Ureter (tissue), 1 donor: Measurements from ENCODE around the gene EMX2. TPM values are rescaled to one million over a fixed set of nuclear protein-coding genes. Genes with fewer than 3 reads are reported as not detected.
"Not testable (repeated sequence)": the region's sequence is repeated elsewhere in the genome, so short reads cannot be mapped to it uniquely, and the experiment has no call there.

Source experiments
- DNase-seq: peaks from one replicate; pipeline ENCODE4 v3.0.0-alpha.2; 2020; ENCODE audit warnings: low spot score
- total RNA-seq: library from RNA; stranded (reverse); gene quantifications from one replicate; pipeline ENCODE4 v1.2.4, GENCODE V29; 2023
- donor health status: DM: yes; HTN: yes; CAD: no.

The EMX2 gene
- total RNA-seq, 1 donor from 2014 or later = 46.1 TPM

DNA sequence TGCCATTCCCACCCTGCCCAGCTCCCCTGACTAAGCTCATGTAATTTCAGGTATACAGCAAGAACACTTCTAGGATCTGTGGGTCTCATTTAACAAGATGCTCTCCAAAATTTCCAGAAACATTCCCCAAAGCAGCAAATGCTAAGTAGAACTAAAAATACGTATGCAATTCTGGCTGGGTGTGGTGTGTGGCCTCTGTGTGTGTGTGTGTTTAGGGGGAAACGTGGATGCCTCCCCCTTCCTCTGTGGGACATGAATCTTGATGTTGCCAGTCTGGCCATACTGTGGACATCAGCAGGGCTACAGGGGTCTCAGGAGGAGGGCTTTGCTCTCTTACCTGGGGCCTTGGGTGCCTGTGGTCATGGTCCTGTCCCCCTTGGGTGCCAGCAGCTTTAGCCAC lies 18.4 kb downstream of the EMX2 start:
- DNase-seq = no peak

DNA sequence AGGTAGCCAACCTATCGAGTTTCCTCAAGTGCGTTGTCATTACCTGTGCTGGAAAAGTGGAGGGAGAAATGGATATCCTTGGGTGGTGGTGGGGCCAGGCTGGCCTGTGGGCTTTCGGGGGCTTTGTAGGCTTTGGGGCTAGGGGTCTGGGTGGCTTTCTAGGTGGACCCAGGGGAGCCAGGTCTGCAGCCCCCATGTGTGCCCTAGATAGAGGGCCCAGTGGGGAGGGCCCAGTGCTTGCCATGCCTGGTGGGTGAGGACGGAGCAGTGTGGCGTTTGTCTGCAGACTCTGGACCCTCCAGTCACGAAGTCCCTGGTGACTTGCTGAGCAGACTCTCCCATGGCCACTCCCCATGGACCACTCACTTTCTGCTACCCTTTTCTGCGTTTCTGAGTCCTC lies 19.7 kb downstream of the EMX2 start:
- DNase-seq = no peak

DNA sequence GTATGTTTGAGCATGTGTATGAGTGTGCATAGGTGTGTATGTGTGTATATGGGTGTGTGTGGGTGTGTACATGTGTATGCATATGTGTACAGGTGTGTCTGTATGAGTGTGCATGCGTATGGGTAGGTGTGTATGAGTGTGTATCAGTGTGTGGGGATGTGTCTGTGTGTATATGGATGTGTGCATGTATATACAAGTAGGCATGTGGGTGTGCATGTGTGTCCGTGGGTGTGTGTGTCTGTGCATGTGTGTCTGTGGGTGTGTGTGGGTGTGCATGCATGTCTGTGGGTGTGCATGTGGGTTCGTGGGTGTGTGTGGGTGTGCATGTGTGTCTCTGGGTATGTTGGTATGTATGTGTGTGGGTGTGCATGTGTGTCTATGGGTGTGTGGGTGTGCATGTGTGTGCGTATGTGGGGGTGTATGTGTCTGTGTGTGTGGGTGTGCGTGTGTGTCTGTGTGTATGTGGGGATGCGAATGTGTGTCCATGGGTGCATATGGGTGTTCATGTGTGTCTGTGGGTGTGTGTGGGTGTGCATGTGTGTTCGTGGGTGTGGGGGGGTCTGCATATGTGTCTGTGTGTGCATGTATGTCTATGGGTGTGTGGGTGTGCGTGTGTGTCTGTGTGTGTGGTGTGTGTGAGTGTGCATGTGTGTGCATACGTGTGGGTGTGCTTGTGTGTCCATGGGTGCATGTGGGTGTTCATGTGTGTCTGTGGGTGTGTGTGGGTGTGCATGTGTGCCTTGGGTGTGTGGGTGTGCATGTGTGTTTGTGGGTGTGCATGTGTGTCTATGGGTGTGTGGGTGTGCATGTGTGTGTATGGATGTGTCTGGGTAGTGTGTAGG lies 20.6 kb downstream of the EMX2 start:
- DNase-seq = no peak

DNA sequence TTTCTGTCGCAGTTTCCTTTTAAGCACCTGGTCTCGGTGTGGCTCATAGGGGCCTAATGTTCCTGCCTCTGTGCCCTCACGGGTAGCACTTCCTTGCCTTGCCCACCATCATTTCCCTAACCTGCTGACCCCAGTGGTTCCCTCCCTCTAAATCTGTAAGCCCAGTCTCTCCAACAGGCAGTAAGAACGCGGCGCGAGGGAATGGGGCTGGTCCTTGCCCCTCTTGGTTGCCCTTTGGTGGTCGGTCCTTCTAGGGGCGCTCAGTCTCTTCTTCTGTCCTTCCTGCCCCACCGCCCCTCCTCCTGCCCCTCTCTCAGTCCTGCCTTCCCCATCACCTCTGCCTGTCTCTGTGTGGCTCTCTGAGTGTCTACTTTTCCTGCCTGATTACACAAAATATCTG lies 21.2 kb downstream of the EMX2 start:
- DNase-seq = no peak

DNA sequence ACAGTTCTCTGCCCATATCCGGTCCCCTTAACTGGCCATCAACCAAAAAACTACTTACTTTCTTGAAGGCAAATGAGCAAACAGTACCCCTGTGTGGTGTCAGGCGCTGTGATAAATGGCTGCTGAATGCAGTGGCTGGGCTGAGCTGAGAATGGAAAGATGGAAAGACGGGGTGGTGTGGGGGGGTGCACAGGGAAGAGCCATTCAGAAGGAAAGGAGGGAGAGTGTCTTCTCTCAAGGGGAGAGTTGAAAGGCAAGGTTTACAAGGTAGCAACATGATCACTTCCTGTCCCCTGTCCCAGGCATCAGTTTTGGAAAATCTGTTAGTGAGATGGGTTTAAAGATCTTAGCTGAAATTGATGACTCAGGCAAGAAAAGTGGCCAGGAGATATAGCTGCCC lies 22.5 kb downstream of the EMX2 start:
- no peak for DNase-seq

DNA sequence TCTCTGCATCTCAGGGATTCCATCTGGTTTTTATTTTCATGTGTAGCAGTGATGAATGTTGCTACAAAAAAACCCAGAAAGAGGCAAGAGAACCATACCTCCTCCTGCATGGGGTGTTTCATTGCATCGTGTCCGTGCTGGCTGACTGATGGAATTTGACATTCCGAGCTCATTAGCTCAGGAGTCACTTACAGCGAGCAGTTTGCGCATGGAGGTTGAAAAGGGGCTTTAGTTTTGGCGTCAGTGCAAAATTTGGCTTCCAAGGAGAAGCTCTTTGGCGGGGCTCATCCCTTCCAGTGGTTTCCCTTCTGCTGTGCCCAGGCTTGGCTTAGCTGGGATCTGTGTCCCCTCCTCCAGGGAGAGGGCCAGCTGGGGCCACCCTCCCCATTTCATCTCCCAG lies 25.8 kb downstream of the EMX2 start:
- no peak for DNase-seq

DNA sequence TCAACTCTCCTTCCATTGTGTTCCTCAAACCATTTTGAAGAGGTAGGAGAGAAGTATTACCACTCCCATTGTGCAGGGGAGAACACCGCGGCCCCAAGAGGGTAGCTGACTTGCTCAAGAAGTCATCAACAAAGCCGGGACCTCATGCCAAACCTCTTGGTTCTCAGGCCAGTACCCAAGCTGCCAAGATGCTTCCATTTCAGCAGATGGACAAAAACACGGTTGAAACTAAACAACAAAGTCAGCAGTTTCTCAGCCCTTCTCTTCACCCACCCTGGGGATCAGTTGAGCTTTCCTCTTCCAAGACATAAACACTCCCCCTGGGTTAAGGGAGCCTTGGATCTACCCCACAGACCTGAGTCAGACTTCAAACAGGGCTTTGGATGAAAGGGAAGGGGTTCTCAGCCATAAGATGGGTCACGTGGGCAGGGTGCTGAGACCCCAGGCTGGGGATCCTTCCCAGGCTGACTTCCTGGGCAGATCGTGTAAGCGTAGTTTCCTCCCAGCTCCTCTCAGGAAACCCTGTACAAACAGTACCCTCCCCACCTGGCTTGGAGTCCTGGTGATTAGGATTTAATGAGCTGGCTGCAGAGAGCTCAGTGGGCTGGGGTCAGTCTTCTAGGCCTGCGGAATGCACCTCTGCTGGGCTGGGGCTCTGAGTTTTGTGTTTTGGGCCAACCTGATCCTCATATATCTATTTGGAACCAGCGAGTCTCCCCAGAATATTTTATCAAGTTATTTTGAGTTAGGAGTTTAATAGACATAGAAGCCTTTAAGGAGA lies 27.3 kb downstream of the EMX2 start:
- no peak for DNase-seq

DNA sequence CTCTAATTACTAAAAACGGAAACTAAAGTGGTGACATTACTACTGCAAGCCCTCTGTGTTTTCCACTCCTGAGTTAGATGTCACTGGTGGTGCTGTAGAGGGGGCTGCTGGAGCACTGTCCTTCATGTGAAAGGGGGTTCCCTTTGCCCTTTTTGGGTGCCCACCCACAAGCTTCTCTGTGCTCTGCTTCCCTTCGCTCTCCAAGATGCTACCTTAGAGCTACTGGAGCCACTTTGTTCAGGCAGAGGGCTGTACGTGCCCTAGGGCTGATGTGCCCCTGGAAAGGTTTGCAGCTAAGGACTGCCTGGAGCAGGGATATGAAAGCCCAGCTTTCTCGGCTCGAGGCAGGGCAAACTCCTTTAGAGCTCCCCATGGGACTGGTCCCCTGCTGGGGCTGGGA lies 28.3 kb downstream of the EMX2 start:
- no peak for DNase-seq

DNA sequence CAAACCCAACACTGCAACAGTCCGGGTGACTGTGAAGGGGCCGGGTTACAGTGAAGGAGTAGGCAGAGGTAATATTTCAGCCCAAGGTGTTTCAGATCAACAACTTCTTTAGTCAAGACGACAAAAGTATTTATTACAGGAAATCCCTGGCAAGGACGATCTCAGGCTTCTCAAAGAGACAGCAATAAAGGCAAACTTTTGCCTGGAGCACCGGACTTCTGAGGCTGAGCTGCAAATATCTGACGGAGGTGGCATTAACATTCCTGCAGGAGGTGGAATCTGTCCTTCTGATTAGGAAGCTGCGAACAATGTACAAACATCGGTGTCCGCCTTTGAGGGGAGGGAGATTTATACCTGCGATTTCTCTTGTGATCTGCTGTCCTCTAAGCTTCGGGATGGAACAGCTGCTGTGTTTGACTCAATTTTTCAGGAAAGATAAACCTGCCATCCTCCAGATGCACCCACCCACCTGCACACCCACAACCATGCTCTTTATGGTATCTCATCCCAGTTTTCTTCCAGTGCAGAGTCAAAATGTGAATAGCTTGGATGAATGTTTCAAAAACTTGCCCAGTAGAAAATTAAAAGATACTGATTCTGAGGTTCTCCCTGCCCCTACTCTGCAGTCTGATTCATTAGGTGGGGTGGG lies 32.1 kb downstream of the EMX2 start:
- DNase-seq = no peak

DNA sequence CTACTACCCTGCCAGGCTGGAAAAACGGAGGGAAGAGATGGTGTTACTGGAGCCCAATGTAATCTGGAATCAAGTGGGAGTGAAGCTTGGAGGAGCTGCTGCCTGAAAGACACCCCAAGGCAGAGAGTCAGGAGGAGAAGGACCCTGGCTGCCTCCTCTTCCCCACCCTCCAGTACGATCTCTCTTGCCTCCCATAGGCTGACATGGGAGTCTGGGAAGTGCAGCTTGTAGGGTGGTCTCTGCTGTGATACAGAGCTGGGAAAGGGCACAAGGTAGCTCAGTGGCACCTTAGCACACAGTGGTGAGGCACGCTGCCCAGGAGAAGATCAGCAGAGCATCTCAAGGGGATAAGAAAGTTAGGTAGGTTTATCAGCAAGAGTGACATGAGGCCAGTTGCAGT lies 35.9 kb downstream of the EMX2 start:
- no peak for DNase-seq

DNA sequence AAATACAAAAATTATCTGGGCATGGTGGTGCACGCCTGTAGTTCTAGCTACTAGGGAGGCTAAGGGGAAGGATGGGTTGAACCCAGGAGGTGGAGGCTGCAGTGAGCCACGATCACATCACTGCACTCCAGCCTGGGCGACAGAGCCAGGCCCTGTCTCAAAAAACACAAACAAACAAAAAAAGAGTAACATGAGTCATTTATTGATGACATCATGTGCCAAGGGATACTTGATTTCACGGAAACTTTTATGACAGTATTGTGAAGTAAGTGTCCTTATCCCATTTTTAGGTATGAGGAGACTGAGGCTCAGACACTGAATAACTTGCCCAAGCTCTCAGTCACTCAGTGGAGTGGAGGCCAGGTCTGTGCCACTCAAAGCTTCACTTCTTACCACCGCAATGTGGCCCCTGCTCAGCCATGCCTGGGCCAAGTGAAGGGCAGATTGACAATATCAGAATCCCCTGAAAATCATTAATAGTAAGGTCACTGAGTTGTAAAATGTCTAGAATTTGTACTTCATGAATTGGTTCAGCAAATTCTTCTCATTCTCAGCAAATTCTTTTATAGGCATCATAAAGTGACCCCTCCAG lies 36.5 kb downstream of the EMX2 start:
- DNase-seq = no peak

DNA sequence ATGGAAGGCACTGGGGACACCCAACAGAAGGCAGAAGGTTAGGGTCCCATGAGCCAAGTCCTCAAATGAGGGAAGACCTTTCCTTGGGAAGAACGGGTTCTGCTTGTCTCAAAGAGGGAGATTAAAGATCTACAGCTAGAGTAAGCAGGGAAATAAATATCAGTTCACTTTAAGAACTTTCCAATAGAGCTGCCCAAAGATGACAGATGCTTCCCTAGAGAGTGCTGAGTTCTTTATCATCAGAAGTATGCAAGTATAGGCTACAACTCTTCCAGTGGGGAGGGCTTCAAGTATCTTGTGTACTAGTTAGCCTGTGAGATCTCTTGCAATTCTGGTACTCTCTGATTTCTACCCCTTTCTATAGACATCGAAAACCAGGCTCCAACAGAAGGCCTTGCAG lies 39.4 kb downstream of the EMX2 start:
- DNase-seq = no peak

DNA sequence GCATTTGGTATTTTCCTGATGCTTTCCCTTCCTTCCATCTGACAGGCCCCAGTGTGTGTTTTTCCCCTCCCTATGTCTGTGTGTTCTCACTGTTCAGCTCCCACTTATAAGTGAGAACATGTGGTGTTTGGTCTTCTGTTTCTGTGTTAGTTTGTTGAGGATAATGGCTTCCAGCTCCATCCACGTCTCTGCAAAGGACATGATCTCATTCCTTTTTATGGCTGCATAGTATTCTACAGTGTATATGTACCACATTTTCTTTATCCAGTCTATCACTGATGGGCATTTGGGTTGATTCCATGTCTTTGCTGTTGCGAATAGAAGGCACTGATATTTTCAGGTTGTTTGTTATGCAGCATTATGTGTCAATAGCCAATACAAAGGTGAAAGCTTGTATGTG lies 42.3 kb downstream of the EMX2 start:
- not testable (repeated sequence) for DNase-seq

DNA sequence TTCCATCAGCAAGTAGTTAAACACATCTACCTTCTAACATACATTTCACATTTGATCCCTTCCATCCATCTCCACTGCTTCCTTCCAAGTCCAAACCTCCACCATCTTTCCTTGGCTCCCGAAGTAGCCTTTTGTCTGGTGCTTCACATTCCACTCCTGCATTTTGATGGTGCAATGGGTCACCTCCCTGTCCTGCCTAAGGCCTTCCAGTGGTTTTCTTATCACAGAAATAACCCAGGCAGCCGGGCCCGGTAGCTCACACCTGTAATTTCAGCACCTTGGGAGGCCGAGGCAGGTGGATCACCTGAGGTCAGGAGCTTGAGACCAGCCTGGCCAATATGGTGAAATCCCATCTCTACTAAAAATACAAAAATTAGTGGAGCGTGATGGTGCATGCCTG lies 44.5 kb downstream of the EMX2 start:
- DNase-seq = no peak

DNA sequence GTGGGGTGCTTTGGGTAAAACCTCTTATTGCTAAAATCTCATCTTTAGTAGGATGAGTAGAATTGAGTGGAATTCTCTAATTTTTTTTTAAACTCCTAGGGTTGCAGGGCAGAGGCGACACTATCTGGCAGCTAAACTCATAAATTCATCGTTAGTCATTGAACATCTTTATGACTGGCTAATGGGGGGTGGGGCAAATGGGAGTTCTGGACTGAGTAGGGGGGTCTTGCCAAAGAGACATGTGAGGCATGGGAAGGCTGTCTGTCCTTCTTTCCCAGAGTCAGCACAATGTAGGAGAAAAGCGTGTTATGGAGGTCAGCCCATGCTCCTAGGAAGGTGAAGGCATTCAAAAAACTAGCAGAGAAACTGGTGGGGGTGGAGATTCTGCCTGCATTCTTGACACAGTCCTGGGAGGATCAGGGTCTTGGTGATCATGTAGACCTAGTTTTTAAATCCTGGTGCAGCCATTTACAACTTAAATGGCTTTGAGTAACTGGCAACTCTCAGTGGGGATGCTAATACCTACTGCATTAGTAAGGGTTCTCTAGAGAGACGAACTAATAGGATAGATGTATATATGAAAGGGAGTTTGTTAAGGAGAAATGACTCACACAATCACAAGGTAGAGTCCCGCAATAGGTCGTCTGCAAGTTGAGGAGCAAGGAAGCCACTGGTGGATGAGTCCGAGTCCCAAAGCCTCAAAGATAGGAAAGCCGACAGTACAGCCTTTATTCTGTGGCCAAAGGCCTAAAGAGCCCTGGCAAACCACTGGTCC lies 47.7 kb downstream of the EMX2 start:
- DNase-seq = no peak

DNA sequence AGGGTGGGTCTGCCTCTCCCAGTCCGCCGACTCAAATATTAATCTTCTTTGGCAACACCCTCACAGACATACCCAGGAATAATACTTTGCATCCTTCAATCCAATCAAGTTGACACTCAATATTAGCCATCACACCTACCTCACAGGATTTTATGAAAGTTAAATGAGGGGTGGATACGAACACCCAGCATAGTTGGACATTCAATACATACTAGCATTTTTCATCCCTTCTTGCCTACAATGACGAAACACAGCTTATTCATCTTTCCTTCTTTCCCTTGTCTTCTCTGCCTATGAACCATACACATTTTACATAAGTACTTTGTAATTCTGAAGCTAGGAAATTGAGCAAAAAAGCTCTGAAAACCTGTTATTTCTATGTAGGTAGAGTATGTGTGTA lies 48.5 kb downstream of the EMX2 start:
- no peak for DNase-seq

DNA sequence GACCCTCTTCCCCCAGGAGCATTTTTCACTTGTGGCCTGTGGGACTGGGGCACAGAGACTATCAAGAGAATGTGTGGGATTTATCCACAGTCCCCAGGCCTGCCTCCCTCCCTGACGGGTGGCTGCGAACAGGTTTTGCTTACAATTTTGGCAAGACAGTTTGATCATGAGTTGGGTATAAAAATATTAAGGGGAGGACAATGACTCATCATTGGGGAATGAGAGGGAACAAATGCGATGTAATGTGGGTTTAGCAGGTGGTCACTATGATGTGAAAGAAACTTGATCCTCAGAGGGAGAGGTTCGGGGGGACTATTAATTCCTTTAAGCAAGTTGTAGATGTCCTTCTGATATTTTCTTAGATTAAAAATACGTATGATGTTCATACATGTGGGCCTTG lies 52.2 kb downstream of the EMX2 start:
- no peak for DNase-seq

DNA sequence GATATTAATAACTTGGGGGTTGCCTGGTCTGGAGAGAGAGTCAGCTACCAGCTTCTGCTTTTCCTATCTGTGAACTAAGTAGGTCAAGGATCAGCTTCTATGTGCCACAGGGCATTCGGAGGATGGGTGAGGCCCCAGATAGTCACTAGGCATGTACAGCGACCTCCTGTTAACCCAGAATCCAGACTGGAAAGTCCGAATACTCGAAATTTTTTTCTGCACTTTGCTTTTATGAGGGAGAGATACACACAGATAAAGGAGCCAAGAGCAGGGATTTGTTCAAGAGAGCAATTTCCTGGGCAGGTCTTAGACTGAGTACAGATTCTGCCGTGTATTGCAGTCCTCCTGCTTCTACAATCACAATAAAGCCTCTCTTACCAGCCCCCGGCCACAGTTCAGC lies 54.2 kb downstream of the EMX2 start:
- no peak for DNase-seq

DNA sequence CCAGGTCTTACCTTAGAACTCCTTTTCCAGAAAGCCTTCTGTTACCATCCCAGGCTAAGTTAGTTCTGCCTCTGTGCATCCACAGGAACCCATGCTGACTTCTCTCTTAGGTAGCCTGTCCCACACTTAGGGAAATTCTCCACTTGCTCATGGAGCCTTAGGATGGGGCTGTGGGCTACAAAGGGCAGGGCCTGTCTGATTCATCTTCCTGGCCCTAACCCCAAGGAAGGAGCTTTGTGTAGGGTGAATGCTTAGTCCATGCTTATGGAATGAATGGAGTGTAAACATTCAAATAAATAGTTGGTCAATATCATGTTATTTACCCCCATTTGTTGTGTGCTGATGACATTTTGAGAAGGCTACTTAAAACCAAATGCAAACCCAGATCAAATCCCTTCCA lies 54.7 kb downstream of the EMX2 start:
- no peak for DNase-seq
